Measurements from ENCODE around the gene ZNF32. TPM values are rescaled to one million over a fixed set of nuclear protein-coding genes. Genes with fewer than 3 reads are reported as not detected.

Gene ZNF32
- total and polyA plus RNA-seq, 4 donors = 21.4 to 60.8 (median 30.8) TPM

DNA sequence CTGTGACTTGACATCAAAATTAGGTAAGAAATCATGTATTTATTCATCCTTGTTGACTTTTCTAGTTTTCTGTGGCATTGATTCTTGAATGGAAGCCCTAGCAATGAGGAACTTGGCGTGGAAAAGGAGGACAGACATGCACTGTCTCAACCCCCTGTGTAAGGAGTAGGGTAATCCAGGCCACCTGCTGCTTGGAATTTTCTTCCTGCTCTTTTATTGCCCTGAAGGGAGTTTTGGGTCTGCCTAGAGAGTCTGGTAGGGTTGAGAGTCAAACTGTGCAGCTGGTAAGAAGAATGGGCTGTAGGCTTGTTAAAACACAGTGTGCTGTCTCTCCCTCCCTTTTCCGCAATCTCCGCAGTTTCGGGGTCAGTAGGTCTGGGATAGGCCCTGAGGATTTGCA, 19.7 kb downstream of the ZNF32 start:
- no peak overlapping the region for H3K4me3 ChIP-seq
- no peak overlapping the region for H3K9ac ChIP-seq (ENCODE audit: insufficient read depth in 1 of 2, low read length in 2 of 2)
- H3K27ac ChIP-seq (ENCODE audit: low read depth in 1 of 2, low read length in 1 of 2) = no peak overlapping the region
- DNase-seq = no peak
- H3K36me3 ChIP-seq (ENCODE audit: control insufficient read depth in 4 of 4, insufficient read depth in 4 of 4, low read length in 4 of 4) = no peaks in the 10 kb centered on the region
- H3K9me3 ChIP-seq (ENCODE audit: control insufficient read depth in 4 of 4, insufficient read depth in 3 of 4, low read length in 3 of 4) = no peaks in the 10 kb centered on the region
- H3K4me1 ChIP-seq (ENCODE audit: control insufficient read depth in 5 of 5, insufficient read depth in 5 of 5, low read length in 5 of 5) = no peaks in the 10 kb centered on the region
- ATAC-seq (ENCODE audit: insufficient read depth, low FRiP score) = no peak
- H3K27me3 ChIP-seq (ENCODE audit: control insufficient read depth in 3 of 3, insufficient read depth in 3 of 3, low read length in 2 of 3) = no peaks in the 10 kb centered on the region
- 92 to 94% methylated on average over 4 of the region's 4 CpGs for WGBS, 2 donors
- TF ChIP-seq, protein P1, sequence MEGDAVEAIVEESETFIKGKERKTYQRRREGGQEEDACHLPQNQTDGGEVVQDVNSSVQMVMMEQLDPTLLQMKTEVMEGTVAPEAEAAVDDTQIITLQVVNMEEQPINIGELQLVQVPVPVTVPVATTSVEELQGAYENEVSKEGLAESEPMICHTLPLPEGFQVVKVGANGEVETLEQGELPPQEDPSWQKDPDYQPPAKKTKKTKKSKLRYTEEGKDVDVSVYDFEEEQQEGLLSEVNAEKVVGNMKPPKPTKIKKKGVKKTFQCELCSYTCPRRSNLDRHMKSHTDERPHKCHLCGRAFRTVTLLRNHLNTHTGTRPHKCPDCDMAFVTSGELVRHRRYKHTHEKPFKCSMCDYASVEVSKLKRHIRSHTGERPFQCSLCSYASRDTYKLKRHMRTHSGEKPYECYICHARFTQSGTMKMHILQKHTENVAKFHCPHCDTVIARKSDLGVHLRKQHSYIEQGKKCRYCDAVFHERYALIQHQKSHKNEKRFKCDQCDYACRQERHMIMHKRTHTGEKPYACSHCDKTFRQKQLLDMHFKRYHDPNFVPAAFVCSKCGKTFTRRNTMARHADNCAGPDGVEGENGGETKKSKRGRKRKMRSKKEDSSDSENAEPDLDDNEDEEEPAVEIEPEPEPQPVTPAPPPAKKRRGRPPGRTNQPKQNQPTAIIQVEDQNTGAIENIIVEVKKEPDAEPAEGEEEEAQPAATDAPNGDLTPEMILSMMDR (IDR thresholded peaks at IDR 0.05; ENCODE audit: control extremely low read depth, extremely low read depth) = no peak

DNA sequence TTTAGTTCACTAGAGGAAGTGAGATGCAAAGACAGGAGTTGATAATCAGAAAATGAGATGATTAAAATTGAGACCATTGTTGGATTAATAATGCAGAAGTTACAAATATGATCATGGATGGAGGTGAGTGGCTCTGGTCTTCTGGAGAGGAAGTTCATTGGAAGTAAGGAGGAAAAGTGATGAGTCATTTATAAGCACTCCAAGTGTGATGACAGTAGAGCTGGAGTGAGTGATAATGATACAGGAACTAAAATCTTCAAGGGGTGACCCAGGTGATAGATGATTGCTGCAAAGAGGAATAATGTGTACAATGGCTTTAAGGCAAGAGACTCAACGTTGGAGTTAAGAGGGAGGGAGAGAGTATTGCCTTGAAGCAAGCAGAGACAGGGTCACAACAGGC, 20.7 kb downstream of the ZNF32 start:
- ATAC-seq (ENCODE audit: insufficient read depth, low FRiP score) (no peak), DNase-seq (no peak)
- H3K4me3 ChIP-seq = no peak overlapping the region
- no peaks in the 10 kb centered on the region for H3K27me3 ChIP-seq (ENCODE audit: control insufficient read depth in 3 of 3, insufficient read depth in 3 of 3, low read length in 2 of 3)
- 47 to 53% methylated on average over 1 of the region's 1 CpG for WGBS, 2 donors
- H3K27ac ChIP-seq (ENCODE audit: low read depth in 1 of 2, low read length in 1 of 2) = no peak overlapping the region
- no peaks in the 10 kb centered on the region for H3K9me3 ChIP-seq (ENCODE audit: control insufficient read depth in 4 of 4, insufficient read depth in 3 of 4, low read length in 3 of 4)
- no peaks in the 10 kb centered on the region for H3K36me3 ChIP-seq (ENCODE audit: control insufficient read depth in 4 of 4, insufficient read depth in 4 of 4, low read length in 4 of 4)
- TF ChIP-seq, protein P1 (IDR thresholded peaks at IDR 0.05; ENCODE audit: control extremely low read depth, extremely low read depth) = no peak
- H3K9ac ChIP-seq (ENCODE audit: insufficient read depth in 1 of 2, low read length in 2 of 2) = no peak overlapping the region
- no peaks in the 10 kb centered on the region for H3K4me1 ChIP-seq (ENCODE audit: control insufficient read depth in 5 of 5, insufficient read depth in 5 of 5, low read length in 5 of 5)

DNA sequence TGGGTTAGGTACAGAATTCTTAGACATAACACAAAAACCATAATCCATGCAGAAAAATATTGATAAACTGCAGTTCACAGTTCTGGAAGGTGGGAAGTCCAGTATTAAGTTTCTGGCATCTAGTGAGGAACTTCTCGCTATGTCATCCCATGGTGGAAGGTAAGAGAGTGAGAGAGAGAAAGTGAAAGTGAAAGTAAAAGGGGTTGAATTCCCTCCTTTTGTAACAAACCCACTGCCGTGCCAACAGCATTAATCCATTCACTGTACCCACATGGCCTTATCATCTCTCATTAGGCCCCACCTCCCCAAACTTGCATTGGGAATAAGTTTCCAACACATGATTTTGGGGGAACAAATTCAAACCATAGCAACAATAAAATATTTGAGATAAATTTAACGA, 25.3 kb downstream of the ZNF32 start:
- ATAC-seq (ENCODE audit: insufficient read depth, low FRiP score) (no peak), DNase-seq (peak in 1 of 3 donors; percentile 25)
- no peak overlapping the region for H3K27ac ChIP-seq (ENCODE audit: low read depth in 1 of 2, low read length in 1 of 2)
- H3K9me3 ChIP-seq (ENCODE audit: control insufficient read depth in 4 of 4, insufficient read depth in 3 of 4, low read length in 3 of 4) = peaks cover 0 to 5% (median 0%) of the 10 kb centered on the region in 4 donors
- H3K9ac ChIP-seq (ENCODE audit: insufficient read depth in 1 of 2, low read length in 2 of 2) = no peak overlapping the region
- no peaks in the 10 kb centered on the region for H3K36me3 ChIP-seq (ENCODE audit: control insufficient read depth in 4 of 4, insufficient read depth in 4 of 4, low read length in 4 of 4)
- TF ChIP-seq, protein P1 (IDR thresholded peaks at IDR 0.05; ENCODE audit: control extremely low read depth, extremely low read depth) = no peak
- 50 to 59% methylated on average over 3 of the region's 3 CpGs for WGBS, 2 donors
- H3K27me3 ChIP-seq (ENCODE audit: control insufficient read depth in 3 of 3, insufficient read depth in 3 of 3, low read length in 2 of 3) = no peaks in the 10 kb centered on the region
- H3K4me1 ChIP-seq (ENCODE audit: control insufficient read depth in 5 of 5, insufficient read depth in 5 of 5, low read length in 5 of 5) = no peaks in the 10 kb centered on the region
- no peak overlapping the region for H3K4me3 ChIP-seq

DNA sequence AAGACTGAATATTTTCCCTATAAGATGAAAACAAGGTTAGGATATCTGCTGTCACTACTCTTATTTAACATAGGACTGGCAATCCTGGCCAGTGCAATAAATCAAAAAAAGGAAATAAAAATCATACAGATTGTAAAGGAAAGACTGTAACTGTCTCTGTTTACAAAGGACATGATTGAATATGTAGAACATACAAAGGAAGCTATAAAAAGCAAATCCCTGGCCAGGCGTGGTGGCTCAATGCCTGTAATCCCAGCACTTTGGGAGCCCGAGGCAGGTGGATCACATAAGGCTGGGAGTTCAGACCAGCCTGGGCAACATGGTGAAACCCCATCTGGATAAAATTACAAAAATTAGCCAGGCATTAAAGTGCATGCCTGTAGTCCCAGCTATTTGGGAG, 26.6 kb downstream of the ZNF32 start:
- no peaks in the 10 kb centered on the region for H3K4me1 ChIP-seq (ENCODE audit: control insufficient read depth in 5 of 5, insufficient read depth in 5 of 5, low read length in 5 of 5)
- ATAC-seq (ENCODE audit: insufficient read depth, low FRiP score) = no peak
- H3K27ac ChIP-seq (ENCODE audit: low read depth in 1 of 2, low read length in 1 of 2) = no peak overlapping the region
- H3K9me3 ChIP-seq (ENCODE audit: control insufficient read depth in 4 of 4, insufficient read depth in 3 of 4, low read length in 3 of 4) = peaks cover 0 to 9% (median 1%) of the 10 kb centered on the region in 4 donors
- H3K9ac ChIP-seq (ENCODE audit: insufficient read depth in 1 of 2, low read length in 2 of 2) = no peak overlapping the region
- TF ChIP-seq, protein P1 (IDR thresholded peaks at IDR 0.05; ENCODE audit: control extremely low read depth, extremely low read depth) = no peak
- no peak overlapping the region for H3K4me3 ChIP-seq
- WGBS, 2 donors = 62 to 72% methylated on average over 2 of the region's 2 CpGs
- peaks cover 0 to 4% (median under 1%) of the 10 kb centered on the region in 4 donors for H3K36me3 ChIP-seq (ENCODE audit: control insufficient read depth in 4 of 4, insufficient read depth in 4 of 4, low read length in 4 of 4)
- no peaks in the 10 kb centered on the region for H3K27me3 ChIP-seq (ENCODE audit: control insufficient read depth in 3 of 3, insufficient read depth in 3 of 3, low read length in 2 of 3)
- DNase-seq = no peak

Measured in lung (tissue), 12 donors.